HG02588 (cell line): ENCODE data around the gene MDFI.

ENCODE experiments used
- ATAC-seq: cut with Tn5 transposase; IDR thresholded peaks from one replicate; pipeline ENCODE4 v1.9.1; 2021; ENCODE audit warnings: mild to moderate bottlenecking, moderate library complexity; ENCODE audit not compliant: unreplicated experiment

MDFI gene

GRCh38 chr6:41630946-41631345, 7.3 kb upstream of the MDFI start:
- ATAC-seq: no peak

- ATAC-seq: no peak
These were observed 5.1 kb upstream of the MDFI start for GRCh38 chr6:41633056-41633634.

- no peak for ATAC-seq
These were observed 3.6 kb upstream of the MDFI start for GRCh38 chr6:41634657-41635056.

GRCh38 chr6:41635365-41635764, 2.9 kb upstream of the MDFI start:
- no peak for ATAC-seq

- ATAC-seq: no peak
These were observed 1.5 kb upstream of the MDFI start for GRCh38 chr6:41636833-41637193.

GRCh38 chr6:41637194-41638001, 870 bp upstream of the MDFI start:
- ATAC-seq: no peak

GRCh38 chr6:41638935-41639808, 904 bp downstream of the MDFI start:
- ATAC-seq: no peak

GRCh38 chr6:41639809-41640371, 1.6 kb downstream of the MDFI start:
- ATAC-seq: no peak

- ATAC-seq: no peak
These were observed 2.2 kb downstream of the MDFI start for GRCh38 chr6:41640426-41640825.

GRCh38 chr6:41641352-41641925, 3.2 kb downstream of the MDFI start:
- no peak for ATAC-seq

GRCh38 chr6:41642090-41642959, 4.1 kb downstream of the MDFI start:
- no peak for ATAC-seq

- no peak for ATAC-seq
These were observed 5.0 kb downstream of the MDFI start for GRCh38 chr6:41642960-41643898.

GRCh38 chr6:41643899-41644269, 5.6 kb downstream of the MDFI start:
- no peak for ATAC-seq

- ATAC-seq: no peak
These were observed 6.1 kb downstream of the MDFI start for GRCh38 chr6:41644297-41644879.

GRCh38 chr6:41645007-41645618, 6.8 kb downstream of the MDFI start:
- no peak for ATAC-seq

GRCh38 chr6:41646026-41646795, 7.9 kb downstream of the MDFI start:
- no peak for ATAC-seq

GRCh38 chr6:41647061-41647511, 8.8 kb downstream of the MDFI start:
- no peak for ATAC-seq
